Ovary (tissue), 9 donors: Measurements from ENCODE around the gene ZNF740. TPM values are rescaled to one million over a fixed set of nuclear protein-coding genes. Genes with fewer than 3 reads are reported as not detected.

Source experiments
- DNase-seq, 5 donors: peaks; one replicate each; pipeline ENCODE4 v3.0.0-alpha.2; 2019 to 2020
- H3K27ac ChIP-seq, 2 donors: fragments of 200-600 bp; one replicate each; pipeline versions ENCODE4 v1.5.1 to v1.8.0; 2019 to 2022
- H3K27me3 ChIP-seq: fragments of 200-600 bp; one replicate; pipeline ENCODE4 v1.8.0; 2022
- H3K36me3 ChIP-seq: fragments of 200-600 bp; sonication (generic); one replicate; pipeline ENCODE4 v1.5.1; 2019
- H3K4me1 ChIP-seq: one replicate; pipeline ENCODE4 v1.8.1; 2013; ENCODE audit warnings: mild to moderate bottlenecking, moderate library complexity; ENCODE audit not compliant: insufficient read depth
- H3K4me3 ChIP-seq: fragments of 200-600 bp; sonication (generic); one replicate; pipeline ENCODE4 v1.5.1; 2017
- H3K9me3 ChIP-seq, 2 donors: fragments of 200-600 bp in 1 of 2; sonication (generic) in 1 of 2; one replicate each; pipeline versions ENCODE4 v1.5.1 to v1.8.1; 2013 to 2019; ENCODE audit warnings: mild to moderate bottlenecking in 1 of 2, moderate library complexity in 1 of 2
- CTCF ChIP-seq, 3 donors: fragments of 450-650 bp in 2 of 3; fragments of 200-600 bp in 1 of 3; IDR thresholded peaks; one replicate each; pipeline versions ENCODE4 v1.5.1 to v1.8.0; 2016 to 2022; ENCODE audit warnings: antibody characterized with exemption in 3 of 3, mild to moderate bottlenecking in 1 of 3
- EP300 ChIP-seq: sonication (generic); formaldehyde crosslinking; IDR thresholded peaks from one replicate; pipeline ENCODE4 v1.6.1; 2017; ENCODE audit warnings: antibody characterized with exemption
- POLR2A ChIP-seq: fragments of 450-650 bp; IDR thresholded peaks from one replicate; pipeline ENCODE4 v1.6.1; 2017; ENCODE audit warnings: antibody characterized with exemption, mild to moderate bottlenecking, moderate library complexity
- WGBS, 3 donors: extraction: QIAGEN DNeasy Blood & Tissue Kit in 1 of 3; methylation state at CpG; one replicate each; pipeline versions ENCODE4 v1.1.5 to v1.1.7; 2013 to 2017; 5-methylcytosine and 5-hydroxymethylcytosine counted together
- intact Hi-C, 4 donors: fragments of 100-400 bp; cut with DNase I; formaldehyde crosslinking; loops; one replicate each; pipeline versions ENCODE4 v1.11.0 to v1.15.1; 2022 to 2023
- polyA plus RNA-seq, 2 donors: library from polyadenylated mRNA; stranded (reverse); fragments of 200-250 nt in 1 of 2; fragments of 350-450 nt in 1 of 2; fragmentation: Illumina TruSeq in 1 of 2; extraction: RNeasy Lipid Tissue Mini Kit (QIAGEN cat#74804) in 1 of 2; gene quantifications; one replicate each; pipeline ENCODE4 v1.2.3, GENCODE V29; 2013 to 2014
- small RNA-seq: library from RNA; depleted of rRNA; stranded (forward); fragments of <200 nt; gene quantifications from one replicate; pipeline ENCODE3, GENCODE V24; 2016
- total RNA-seq, 7 donors: library from RNA; depleted of rRNA in 2 of 7; stranded (reverse); fragments of >200 nt in 2 of 7; fragmentation: NEBNext Ultra II Directional in 3 of 7; extraction: Animal tissue kit (Norgen Biotek cat#: 25700) in 3 of 7; gene quantifications; one replicate each; pipeline versions ENCODE4 v1.1.0 to v1.2.4, GENCODE V29; 2016 to 2023
- donor health status: DM: no; HTN: no; CAD: no; lungs with moderate emphysema.
- donor health status: DM: no; HTN: no; CAD: no.
- donor health status: Bipolar disorder and iron deficiency.
- donor health status: DM: yes; HTN: yes; CAD: no.
- donor health status: DM: no; HTN: no; CAD: no.
- donor health status: DM: yes; HTN: yes; CAD: no.

ZNF740 gene
- total and polyA plus RNA-seq, 9 donors = 9.7 to 56.9 (median 45.7) TPM

- H3K27ac ChIP-seq = no peak overlapping the region
- TF ChIP-seq CTCF (IDR thresholded peaks at IDR 0.05) (no peak), EP300 (no peak), POLR2A (no peak)
- 78 to 100% (median 83%) methylated on average over 1 of the region's 1 CpG for WGBS, 3 donors
- no peaks in the 10 kb centered on the region for H3K27me3 ChIP-seq
- no peak for DNase-seq
- intact Hi-C loops = no loop called here
- H3K9me3 ChIP-seq = no peaks in the 10 kb centered on the region
- no peak overlapping the region for H3K4me3 ChIP-seq
- H3K36me3 ChIP-seq = no peaks in the 10 kb centered on the region
- H3K4me1 ChIP-seq = peaks cover 15% of the 10 kb centered on the region
Measured at GRCh38 chr12:53236443-53237111, 56.1 kb downstream of the ZNF740 start.

GRCh38 chr12:53239643-53240258 lies 59.2 kb downstream of the ZNF740 start:
- H3K27ac ChIP-seq = no peak overlapping the region
- 87 to 91% (median 88%) methylated on average over 10 of the region's 10 CpGs for WGBS, 3 donors
- TF ChIP-seq EP300 = no peak
- H3K4me3 ChIP-seq = no peak overlapping the region
- H3K27me3 ChIP-seq = no peaks in the 10 kb centered on the region
- H3K9me3 ChIP-seq = no peaks in the 10 kb centered on the region
- no peaks in the 10 kb centered on the region for H3K36me3 ChIP-seq
- no peak for DNase-seq
- intact Hi-C loops = no loop called here
- H3K4me1 ChIP-seq = no peaks in the 10 kb centered on the region

GRCh38 chr12:53241623-53242412 lies 61.3 kb downstream of the ZNF740 start:
- WGBS, 3 donors = 55 to 57% (median 57%) methylated on average over 11 of the region's 11 CpGs
- no peak overlapping the region for H3K4me3 ChIP-seq
- DNase-seq = no peak
- intact Hi-C loops = no loop called here
- no peaks in the 10 kb centered on the region for H3K27me3 ChIP-seq
- no peak overlapping the region for H3K27ac ChIP-seq
- no peak for TF ChIP-seq EP300
- TF ChIP-seq CTCF (IDR thresholded peaks at IDR 0.05) = no peak
- no peak for TF ChIP-seq POLR2A
- H3K4me1 ChIP-seq = no peaks in the 10 kb centered on the region
- H3K36me3 ChIP-seq = no peaks in the 10 kb centered on the region
- no peaks in the 10 kb centered on the region for H3K9me3 ChIP-seq

GRCh38 chr12:53244337-53244736 lies 63.8 kb downstream of the ZNF740 start:
- TF ChIP-seq POLR2A (no peak), CTCF (IDR thresholded peaks at IDR 0.05) (no peak), EP300 (no peak)
- Histone ChIP-seq H3K36me3 (no peaks in the 10 kb centered on the region), H3K27ac (no peak overlapping the region), H3K4me1 (no peaks in the 10 kb centered on the region), H3K9me3 (no peaks in the 10 kb centered on the region), H3K27me3 (no peaks in the 10 kb centered on the region), H3K4me3 (no peak overlapping the region)
- intact Hi-C loops = no loop called here
- DNase-seq = no peak
- WGBS, 3 donors = 34 to 74% (median 44%) methylated on average over 1 of the region's 1 CpG

Small RNAs within 50 kb of the gene (small RNA-seq; reads per million reads assigned to genes)
- not detected for gene HIGD1AP1
- not detected for gene RNU6-333P

Other genes starting within 250 kb of the ZNF740 start
- 1,000 to 10,000 TPM in 1 of 7 donors, 10 to 100 TPM in 4, 1 to 10 TPM in 2; 4.4 to 1,005 (median 64.8) TPM for gene KRT18, start 231.6 kb upstream of the ZNF740 start, total RNA-seq
- gene KRT18, start 231.6 kb upstream of the ZNF740 start, polyA plus RNA-seq = 10 to 100 TPM; 17.8 to 38.9 TPM
- gene EIF4B, start 174.3 kb upstream of the ZNF740 start, total RNA-seq = 1,000 to 10,000 TPM in 3 of 7 donors, 100 to 1,000 TPM in 4; 713 to 1,452 (median 896) TPM
- gene EIF4B, start 174.3 kb upstream of the ZNF740 start, polyA plus RNA-seq = 100 to 1,000 TPM; 316 to 882 TPM
- gene TNS2, start 130.7 kb upstream of the ZNF740 start, total RNA-seq = 100 to 1,000 TPM in 6 of 7 donors, 10 to 100 TPM in 1; 88.7 to 255 (median 190) TPM
- gene TNS2, start 130.7 kb upstream of the ZNF740 start, polyA plus RNA-seq = 100 to 1,000 TPM in 1 of 2 donors, 10 to 100 TPM in 1; 66.8 to 161 TPM
- gene SPRYD3, start 101.3 kb upstream of the ZNF740 start, total RNA-seq = 10 to 100 TPM; 28.5 to 88.1 (median 79.9) TPM
- 10 to 100 TPM; 36.9 to 39.9 TPM for gene SPRYD3, start 101.3 kb upstream of the ZNF740 start, polyA plus RNA-seq
- gene IGFBP6, start 83.1 kb upstream of the ZNF740 start, total RNA-seq = 100 to 1,000 TPM in 6 of 7 donors, 10 to 100 TPM in 1; 81.3 to 685 (median 224) TPM
- 100 to 1,000 TPM in 1 of 2 donors, 10 to 100 TPM in 1; 78.9 to 112 TPM for gene IGFBP6, start 83.1 kb upstream of the ZNF740 start, polyA plus RNA-seq
- under 1 TPM in 3 of 7 donors, not detected in 4; 0.17 to 0.72 (median 0.53) TPM for gene SOAT2, start 77.2 kb upstream of the ZNF740 start, total RNA-seq
- under 1 TPM; 0.07 to 0.28 TPM for gene SOAT2, start 77.2 kb upstream of the ZNF740 start, polyA plus RNA-seq
- gene CSAD, start 203 bp downstream of the ZNF740 start, total RNA-seq = 10 to 100 TPM; 24.4 to 36.0 (median 28.0) TPM
- gene CSAD, start 203 bp downstream of the ZNF740 start, polyA plus RNA-seq = 10 to 100 TPM; 19.8 to 29.5 TPM
- gene ITGB7, start 26.5 kb downstream of the ZNF740 start, total RNA-seq = 1 to 10 TPM in 6 of 7 donors, under 1 TPM in 1; 0.96 to 2.9 (median 1.7) TPM
- 1 to 10 TPM in 1 of 2 donors, under 1 TPM in 1; 0.45 to 3.1 TPM for gene ITGB7, start 26.5 kb downstream of the ZNF740 start, polyA plus RNA-seq
- 10 to 100 TPM in 6 of 7 donors, 1 to 10 TPM in 1; 8.7 to 37.0 (median 31.7) TPM for gene RARG, start 51.5 kb downstream of the ZNF740 start, total RNA-seq
- gene RARG, start 51.5 kb downstream of the ZNF740 start, polyA plus RNA-seq = 10 to 100 TPM; 18.8 to 22.0 TPM
- 1 to 10 TPM in 1 of 7 donors, under 1 TPM in 6; 0.11 to 1.6 (median 0.24) TPM for gene ESPL1, start 87.6 kb downstream of the ZNF740 start, total RNA-seq
- gene ESPL1, start 87.6 kb downstream of the ZNF740 start, polyA plus RNA-seq = under 1 TPM; 0.37 to 0.40 TPM
- 1,000 to 10,000 TPM in 2 of 7 donors, 100 to 1,000 TPM in 5; 603 to 1,792 (median 728) TPM for gene PFDN5, start 114.8 kb downstream of the ZNF740 start, total RNA-seq
- 1,000 to 10,000 TPM; 1,635 to 1,700 TPM for gene PFDN5, start 114.8 kb downstream of the ZNF740 start, polyA plus RNA-seq
- 10 to 100 TPM; 45.3 to 80.3 (median 57.8) TPM for gene MYG1, start 119.0 kb downstream of the ZNF740 start, total RNA-seq
- 10 to 100 TPM; 29.9 to 75.5 TPM for gene MYG1, start 119.0 kb downstream of the ZNF740 start, polyA plus RNA-seq
- gene AAAS, start 140.9 kb downstream of the ZNF740 start, total RNA-seq = 10 to 100 TPM; 23.4 to 47.6 (median 43.0) TPM
- 10 to 100 TPM; 41.4 to 42.9 TPM for gene AAAS, start 140.9 kb downstream of the ZNF740 start, polyA plus RNA-seq
- not detected for gene SP7, start 155.6 kb downstream of the ZNF740 start, total RNA-seq
- gene SP7, start 155.6 kb downstream of the ZNF740 start, polyA plus RNA-seq = under 1 TPM; 0.02 to 0.10 TPM
- gene SP1, start 199.5 kb downstream of the ZNF740 start, total RNA-seq = 100 to 1,000 TPM in 2 of 7 donors, 10 to 100 TPM in 5; 48.7 to 109 (median 90.8) TPM
- gene SP1, start 199.5 kb downstream of the ZNF740 start, polyA plus RNA-seq = 10 to 100 TPM; 25.7 to 59.2 TPM
- gene AMHR2, start 243.1 kb downstream of the ZNF740 start, total RNA-seq = 10 to 100 TPM; 15.3 to 48.6 (median 35.0) TPM
- 10 to 100 TPM; 11.2 to 32.5 TPM for gene AMHR2, start 243.1 kb downstream of the ZNF740 start, polyA plus RNA-seq